Measurements from ENCODE around the gene NEDD8. TPM values are rescaled to one million over a fixed set of nuclear protein-coding genes. Genes with fewer than 3 reads are reported as not detected.

NEDD8 gene
- total RNA-seq, 1 experiment from 2014 or later: 192 TPM

DNA sequence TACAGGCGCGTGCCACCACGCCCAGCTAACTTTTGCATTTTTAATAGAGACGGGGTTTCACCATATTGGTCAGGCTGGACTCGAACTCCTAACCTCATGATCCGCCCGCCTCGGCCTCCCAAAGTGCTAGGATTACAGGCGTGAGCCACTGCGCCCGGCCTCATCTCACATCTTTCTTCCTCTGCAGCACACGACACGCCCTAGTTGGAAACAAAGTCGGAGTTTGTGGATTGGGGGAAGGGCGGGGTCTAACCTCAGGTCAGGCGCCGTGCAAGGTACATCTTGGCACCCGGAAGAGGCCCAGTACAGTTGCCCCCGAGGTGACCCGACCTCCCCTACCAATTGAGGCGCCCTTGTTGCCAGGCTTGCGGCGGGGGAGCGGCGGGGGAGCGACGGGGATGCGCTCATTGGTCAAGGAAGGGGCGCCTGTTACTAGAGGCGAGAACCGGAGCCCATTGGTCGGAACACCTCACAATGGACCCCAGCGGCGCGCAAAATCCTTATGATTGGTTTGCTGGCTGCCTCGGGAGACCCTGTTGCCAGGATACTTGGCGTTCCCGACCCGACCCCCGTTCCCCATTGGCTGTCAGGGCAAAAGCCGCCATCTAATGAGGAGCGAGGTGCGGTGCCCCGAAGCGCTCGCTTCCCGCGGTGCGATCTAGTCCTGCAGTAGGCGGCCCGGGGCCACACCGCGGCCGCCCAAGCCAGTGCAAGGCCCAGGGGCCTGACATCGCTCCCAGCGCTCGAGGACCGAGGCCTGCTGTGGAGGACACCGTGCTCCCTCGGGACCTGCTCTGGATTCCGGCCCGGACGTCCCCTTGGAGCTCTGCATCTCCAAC, 60.5 kb downstream of the NEDD8 start, which contains the start of gene REC8:
TSS of gene REC8 (plus strand) at position 659 of the 839 bp plus-strand sequence. CDS start 473 bp downstream, outside the sequence.
- Mint-ChIP-seq H3K9me3 (ENCODE audit: low read depth, unreplicated experiment) (no peaks in the 10 kb centered on the region), H3K4me1 (ENCODE audit: low read depth, unreplicated experiment) (no peaks in the 10 kb centered on the region), H3K27me3 (ENCODE audit: unreplicated experiment) (no peaks in the 10 kb centered on the region), H3K27ac (ENCODE audit: unreplicated experiment) (no peak within 1 kb of the TSS), H3K36me3 (ENCODE audit: insufficient read depth, unreplicated experiment) (peaks cover 41% of the 10 kb centered on the region), H3K4me3 (ENCODE audit: low read depth, unreplicated experiment) (no peak within 1 kb of the TSS)
- CTCF ChIA-PET: no interaction called here
- no TSS peak for BruUV-seq (replicated peaks)
- no peak for DNase-seq
- intact Hi-C loops (cut with micrococcal nuclease; ENCODE audit: unreplicated experiment): no loop called here
- TF ChIP-seq, protein P1, sequence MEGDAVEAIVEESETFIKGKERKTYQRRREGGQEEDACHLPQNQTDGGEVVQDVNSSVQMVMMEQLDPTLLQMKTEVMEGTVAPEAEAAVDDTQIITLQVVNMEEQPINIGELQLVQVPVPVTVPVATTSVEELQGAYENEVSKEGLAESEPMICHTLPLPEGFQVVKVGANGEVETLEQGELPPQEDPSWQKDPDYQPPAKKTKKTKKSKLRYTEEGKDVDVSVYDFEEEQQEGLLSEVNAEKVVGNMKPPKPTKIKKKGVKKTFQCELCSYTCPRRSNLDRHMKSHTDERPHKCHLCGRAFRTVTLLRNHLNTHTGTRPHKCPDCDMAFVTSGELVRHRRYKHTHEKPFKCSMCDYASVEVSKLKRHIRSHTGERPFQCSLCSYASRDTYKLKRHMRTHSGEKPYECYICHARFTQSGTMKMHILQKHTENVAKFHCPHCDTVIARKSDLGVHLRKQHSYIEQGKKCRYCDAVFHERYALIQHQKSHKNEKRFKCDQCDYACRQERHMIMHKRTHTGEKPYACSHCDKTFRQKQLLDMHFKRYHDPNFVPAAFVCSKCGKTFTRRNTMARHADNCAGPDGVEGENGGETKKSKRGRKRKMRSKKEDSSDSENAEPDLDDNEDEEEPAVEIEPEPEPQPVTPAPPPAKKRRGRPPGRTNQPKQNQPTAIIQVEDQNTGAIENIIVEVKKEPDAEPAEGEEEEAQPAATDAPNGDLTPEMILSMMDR (IDR thresholded peaks at IDR 0.05; ENCODE audit: unreplicated experiment): no peak

DNA sequence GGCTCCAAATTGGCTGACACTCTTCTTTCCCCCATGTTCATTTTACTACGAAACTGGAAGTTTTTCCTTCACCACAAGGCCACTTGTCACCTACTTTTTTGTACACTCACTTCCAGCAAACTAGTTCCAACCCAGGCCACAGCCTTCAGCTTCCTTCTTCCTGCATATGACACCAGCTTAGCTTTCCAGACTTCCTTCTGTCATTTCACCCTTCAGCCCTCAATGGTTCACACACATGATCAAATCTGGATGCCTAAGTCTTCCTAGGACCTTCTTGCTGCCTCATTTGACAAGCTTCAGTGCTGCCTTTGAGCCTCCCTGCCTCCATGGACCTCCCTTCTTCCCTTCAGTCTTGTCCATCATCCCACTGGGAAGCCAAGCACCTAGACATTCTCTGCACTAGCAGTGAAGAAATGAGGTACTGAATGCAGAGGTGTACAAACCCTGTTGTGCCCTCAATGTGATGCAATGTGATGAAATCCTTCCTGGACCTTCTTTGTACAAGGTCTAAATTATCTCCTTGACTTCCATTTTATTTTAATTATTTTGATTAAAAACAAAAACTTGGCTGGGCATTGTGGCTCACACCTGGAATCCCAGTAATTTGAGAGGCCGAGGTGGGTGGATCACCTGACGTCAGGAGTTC, 64.6 kb downstream of the NEDD8 start:
- TF ChIP-seq, protein P1 (IDR thresholded peaks at IDR 0.05; ENCODE audit: unreplicated experiment): no peak
- no peaks in the 10 kb centered on the region for H3K4me1 Mint-ChIP-seq (ENCODE audit: low read depth, unreplicated experiment)

More for the DNA sequence above, 64.6 kb downstream of the NEDD8 start:
- intact Hi-C loops (cut with micrococcal nuclease; ENCODE audit: unreplicated experiment): no loop called here
- H3K4me3 Mint-ChIP-seq (ENCODE audit: low read depth, unreplicated experiment): no peak overlapping the region
- H3K27me3 Mint-ChIP-seq (ENCODE audit: unreplicated experiment): no peaks in the 10 kb centered on the region
- no TSS peak for BruUV-seq (replicated peaks)
- peaks cover 40% of the 10 kb centered on the region for H3K36me3 Mint-ChIP-seq (ENCODE audit: insufficient read depth, unreplicated experiment)
- CTCF ChIA-PET: no interaction called here
- H3K27ac Mint-ChIP-seq (ENCODE audit: unreplicated experiment): peak overlapping the region; percentile 55
- DNase-seq: no peak
- H3K9me3 Mint-ChIP-seq (ENCODE audit: low read depth, unreplicated experiment): no peaks in the 10 kb centered on the region

Other genes starting within 250 kb of the NEDD8 start
- gene DHRS4L2, start 243.4 kb downstream of the NEDD8 start, total RNA-seq (2022): 10.5 and 12.0 TPM in 2 replicates
- 0.33 and 0.42 TPM in 2 replicates for gene CARMIL3, start 180.4 kb downstream of the NEDD8 start, total RNA-seq (2022)
- not detected in 2 replicates for gene CPNE6, start 160.8 kb downstream of the NEDD8 start, total RNA-seq (2022)
- 38.0 and 43.6 TPM in 2 replicates for gene PCK2, start 138.1 kb downstream of the NEDD8 start, total RNA-seq (2022)
- 58.2 and 63.4 TPM in 2 replicates for gene DCAF11, start 117.6 kb downstream of the NEDD8 start, total RNA-seq (2022)
- gene NRL, start 117.4 kb downstream of the NEDD8 start, total RNA-seq (2022): 1.8 and 2.3 TPM in 2 replicates
- 0.47 and 0.98 TPM in 2 replicates for gene FITM1, start 101.7 kb downstream of the NEDD8 start, total RNA-seq (2022)
- gene PSME1, start 96.2 kb downstream of the NEDD8 start, total RNA-seq (2022): 259 and 289 TPM in 2 replicates
- 38.0 and 39.2 TPM in 2 replicates for gene EMC9, start 90.8 kb downstream of the NEDD8 start, total RNA-seq (2022)
- gene PSME2, start 85.8 kb downstream of the NEDD8 start, total RNA-seq (2022): 288 and 359 TPM in 2 replicates
- 95.9 and 103 TPM in 2 replicates for gene RNF31, start 84.9 kb downstream of the NEDD8 start, total RNA-seq (2022)
- gene IRF9, start 71.1 kb downstream of the NEDD8 start, total RNA-seq (2022): 124 and 184 TPM in 2 replicates
- gene REC8, start 60.3 kb downstream of the NEDD8 start, total RNA-seq (2022): 37.5 and 42.7 TPM in 2 replicates
- gene IPO4, start 43.6 kb downstream of the NEDD8 start, total RNA-seq (2022): 82.6 and 86.4 TPM in 2 replicates
- 68.0 and 70.9 TPM in 2 replicates for gene TM9SF1, start 36.9 kb downstream of the NEDD8 start, total RNA-seq (2022)
- 0.47 TPM in 1 of 2 replicates, not detected in the other for gene TSSK4, start 26.7 kb downstream of the NEDD8 start, total RNA-seq (2022)
- gene CHMP4A, start 18.9 kb downstream of the NEDD8 start, total RNA-seq (2022): 53.2 and 60.8 TPM in 2 replicates
- gene MDP1, start 16.3 kb downstream of the NEDD8 start, total RNA-seq (2022): 7.4 and 8.9 TPM in 2 replicates
- gene GMPR2, start 562 bp upstream of the NEDD8 start, total RNA-seq (2022): 61.3 and 63.4 TPM in 2 replicates
- 38.3 and 40.4 TPM in 2 replicates for gene TINF2, start 10.3 kb upstream of the NEDD8 start, total RNA-seq (2022)
- gene TGM1, start 30.8 kb upstream of the NEDD8 start, total RNA-seq (2022): 4.5 and 7.5 TPM in 2 replicates
- 35.3 and 42.2 TPM in 2 replicates for gene RABGGTA, start 39.2 kb upstream of the NEDD8 start, total RNA-seq (2022)
- 18.6 and 19.7 TPM in 2 replicates for gene DHRS1, start 67.4 kb upstream of the NEDD8 start, total RNA-seq (2022)
- gene NOP9, start 67.5 kb upstream of the NEDD8 start, total RNA-seq (2022): 35.9 and 40.2 TPM in 2 replicates
- 0.17 TPM in 1 of 2 replicates, not detected in the other for gene CIDEB, start 75.6 kb upstream of the NEDD8 start, total RNA-seq (2022)
- 19.3 and 25.8 TPM in 2 replicates for gene LTB4R2, start 77.8 kb upstream of the NEDD8 start, total RNA-seq (2022)
- gene LTB4R, start 79.1 kb upstream of the NEDD8 start, total RNA-seq (2022): 13.4 and 18.7 TPM in 2 replicates
- 3.0 and 3.4 TPM in 2 replicates for gene ADCY4, start 102.7 kb upstream of the NEDD8 start, total RNA-seq (2022)
- gene RIPK3, start 107.6 kb upstream of the NEDD8 start, total RNA-seq (2022): 11.0 and 12.6 TPM in 2 replicates
- 10.7 and 12.8 TPM in 2 replicates for gene NFATC4, start 135.8 kb upstream of the NEDD8 start, total RNA-seq (2022)
- 7.5 and 8.4 TPM in 2 replicates for gene NYNRIN, start 166.6 kb upstream of the NEDD8 start, total RNA-seq (2022)
- gene CBLN3, start 197.3 kb upstream of the NEDD8 start, total RNA-seq (2022): 0.99 and 1.7 TPM in 2 replicates
- 47.6 and 54.6 TPM in 2 replicates for gene KHNYN, start 197.6 kb upstream of the NEDD8 start, total RNA-seq (2022)
- gene SDR39U1, start 210.4 kb upstream of the NEDD8 start, total RNA-seq (2022): 43.7 and 59.0 TPM in 2 replicates

Measured in Calu3 (cell line).